GM15510 (cell line): ENCODE results near the gene MX2.

ENCODE experiments used
- POLR2A ChIP-seq: IDR thresholded peaks from 3 replicates; pipeline ENCODE4 v1.6.1; 2011; ENCODE audit warnings: borderline replicate concordance; ENCODE audit not compliant: insufficient read length; ENCODE audit errors: extremely low read depth

Gene MX2

GRCh38 chr21:41378849-41379248, 17.0 kb downstream of the MX2 start:
- no peak for TF ChIP-seq POLR2A

GRCh38 chr21:41379901-41380300, 18.1 kb downstream of the MX2 start:
- no peak for TF ChIP-seq POLR2A

- no peak for TF ChIP-seq POLR2A
Measured at GRCh38 chr21:41381731-41382130, 19.9 kb downstream of the MX2 start.

GRCh38 chr21:41387042-41387819, 25.4 kb downstream of the MX2 start:
- TF ChIP-seq POLR2A: no peak

GRCh38 chr21:41387824-41388223, 26.0 kb downstream of the MX2 start:
- no peak for TF ChIP-seq POLR2A

GRCh38 chr21:41388259-41388658, 26.4 kb downstream of the MX2 start:
- no peak for TF ChIP-seq POLR2A

- TF ChIP-seq POLR2A: no peak
Measured at GRCh38 chr21:41390043-41390639, 28.3 kb downstream of the MX2 start.

- TF ChIP-seq POLR2A: no peak
Measured at GRCh38 chr21:41393876-41394465, 32.1 kb downstream of the MX2 start.

- no peak for TF ChIP-seq POLR2A
Measured at GRCh38 chr21:41396558-41397075, 34.8 kb downstream of the MX2 start.

- TF ChIP-seq POLR2A: no peak
Measured at GRCh38 chr21:41397471-41397891, 35.7 kb downstream of the MX2 start.

GRCh38 chr21:41398251-41398650, 36.4 kb downstream of the MX2 start:
- no peak for TF ChIP-seq POLR2A

GRCh38 chr21:41398831-41399230, 37.0 kb downstream of the MX2 start:
- TF ChIP-seq POLR2A: no peak

- no peak for TF ChIP-seq POLR2A
Measured at GRCh38 chr21:41399246-41399800, 37.5 kb downstream of the MX2 start.

GRCh38 chr21:41402231-41402630, 40.4 kb downstream of the MX2 start:
- TF ChIP-seq POLR2A: no peak

GRCh38 chr21:41402796-41403195, 41.0 kb downstream of the MX2 start:
- no peak for TF ChIP-seq POLR2A
